ENCODE results near the gene CMAS. TPM values are rescaled to one million over a fixed set of nuclear protein-coding genes. Genes with fewer than 3 reads are reported as not detected.
A peak's percentile ranks its signal among the peaks of the same experiment; 100 is the strongest.

The CMAS gene
- total and polyA plus RNA-seq, 8 donors = 4.7 to 283 (median 38.0) TPM

- Histone ChIP-seq H3K27ac (no peak overlapping the region), H3K27me3 (no peaks in the 10 kb centered on the region), H3K4me3 (no peak overlapping the region), H3K9me3 (no peaks in the 10 kb centered on the region), H3K36me3 (no peaks in the 10 kb centered on the region), H3K4me1 (peaks cover 4 to 10% (median 7%) of the 10 kb centered on the region in 4 donors)
- intact Hi-C loops (cut with DNase I; ENCODE audit: low total_unique reads) = no loop called here
- 54 to 62% (median 60%) methylated on average over 3 of the region's 3 CpGs for WGBS, 5 donors
- DNase-seq = no peak
- TF ChIP-seq EP300 (IDR thresholded peaks at IDR 0.05) = no peak
- no peak for TF ChIP-seq POLR2A (IDR thresholded peaks at IDR 0.05)
- TF ChIP-seq CTCF (IDR thresholded peaks at IDR 0.05) = no peak
- no peak for TF ChIP-seq POLR2AphosphoS5 (IDR thresholded peaks at IDR 0.05)
Measured at GRCh38 chr12:22037947-22038346, 8.1 kb upstream of the CMAS start.

GRCh38 chr12:22038734-22039133, 7.3 kb upstream of the CMAS start:
- no peaks in the 10 kb centered on the region for H3K27me3 ChIP-seq
- H3K36me3 ChIP-seq = no peaks in the 10 kb centered on the region
- peaks cover 4 to 12% (median 7%) of the 10 kb centered on the region in 4 donors for H3K4me1 ChIP-seq
- no peak overlapping the region for H3K4me3 ChIP-seq
- H3K9me3 ChIP-seq = no peaks in the 10 kb centered on the region
- no peak overlapping the region for H3K27ac ChIP-seq
- TF ChIP-seq POLR2AphosphoS5 (IDR thresholded peaks at IDR 0.05) (no peak), POLR2A (IDR thresholded peaks at IDR 0.05) (no peak)
- DNase-seq = no peak
- intact Hi-C loops (cut with DNase I; ENCODE audit: low total_unique reads) = no loop called here

GRCh38 chr12:22039361-22039760, 6.7 kb upstream of the CMAS start:
- no peak for TF ChIP-seq POLR2AphosphoS5 (IDR thresholded peaks at IDR 0.05)
- no peak for TF ChIP-seq CTCF (IDR thresholded peaks at IDR 0.05)
- TF ChIP-seq EP300 (IDR thresholded peaks at IDR 0.05) = no peak
- no peak for DNase-seq
- WGBS, 5 donors = 64 to 79% (median 76%) methylated on average over 4 of the region's 4 CpGs
- H3K4me1 ChIP-seq = peaks cover 4 to 18% (median 7%) of the 10 kb centered on the region in 4 donors
- H3K9me3 ChIP-seq = no peaks in the 10 kb centered on the region
- no peak overlapping the region for H3K4me3 ChIP-seq
- intact Hi-C loops (cut with DNase I; ENCODE audit: low total_unique reads) = no loop called here
- no peaks in the 10 kb centered on the region for H3K36me3 ChIP-seq
- H3K27me3 ChIP-seq = no peaks in the 10 kb centered on the region
- no peak overlapping the region for H3K27ac ChIP-seq

- DNase-seq = no peak
- no peak overlapping the region for H3K27ac ChIP-seq
- H3K4me1 ChIP-seq = peaks cover 0 to 29% (median 7%) of the 10 kb centered on the region in 4 donors
- no peak overlapping the region for H3K4me3 ChIP-seq
- intact Hi-C loops (cut with DNase I; ENCODE audit: low total_unique reads) = no loop called here
- WGBS, 5 donors = 72 to 84% (median 77%) methylated on average over 9 of the region's 9 CpGs
- H3K27me3 ChIP-seq = no peaks in the 10 kb centered on the region
- no peaks in the 10 kb centered on the region for H3K9me3 ChIP-seq
- no peaks in the 10 kb centered on the region for H3K36me3 ChIP-seq
- TF ChIP-seq CTCF (IDR thresholded peaks at IDR 0.05) = no peak
- TF ChIP-seq EP300 (IDR thresholded peaks at IDR 0.05) = no peak
Measured at GRCh38 chr12:22042976-22043669, 2.9 kb upstream of the CMAS start.

GRCh38 chr12:22043943-22044342, 2.1 kb upstream of the CMAS start:
- no peaks in the 10 kb centered on the region for H3K9me3 ChIP-seq
- no peaks in the 10 kb centered on the region for H3K36me3 ChIP-seq
- H3K27me3 ChIP-seq = no peaks in the 10 kb centered on the region
- TF ChIP-seq EP300 (IDR thresholded peaks at IDR 0.05) (no peak), POLR2A (IDR thresholded peaks at IDR 0.05) (no peak), CTCF (IDR thresholded peaks at IDR 0.05) (no peak), POLR2AphosphoS5 (IDR thresholded peaks at IDR 0.05) (no peak)
- DNase-seq = peak in 1 of 2 donors; percentile 12
- 28 to 55% (median 39%) methylated on average over 2 of the region's 2 CpGs for WGBS, 5 donors
- intact Hi-C loops (cut with DNase I; ENCODE audit: low total_unique reads) = no loop called here
- no peak overlapping the region for H3K27ac ChIP-seq
- peaks cover 0 to 35% (median 10%) of the 10 kb centered on the region in 4 donors for H3K4me1 ChIP-seq
- H3K4me3 ChIP-seq = no peak overlapping the region

All from stomach (tissue), 9 donors.